Measurements from ENCODE around the gene GOLGA6C.

GOLGA6C gene

GRCh38 chr15:75231836-75232235 lies 26.3 kb upstream of the GOLGA6C start:
- TF ChIP-seq, protein P1, sequence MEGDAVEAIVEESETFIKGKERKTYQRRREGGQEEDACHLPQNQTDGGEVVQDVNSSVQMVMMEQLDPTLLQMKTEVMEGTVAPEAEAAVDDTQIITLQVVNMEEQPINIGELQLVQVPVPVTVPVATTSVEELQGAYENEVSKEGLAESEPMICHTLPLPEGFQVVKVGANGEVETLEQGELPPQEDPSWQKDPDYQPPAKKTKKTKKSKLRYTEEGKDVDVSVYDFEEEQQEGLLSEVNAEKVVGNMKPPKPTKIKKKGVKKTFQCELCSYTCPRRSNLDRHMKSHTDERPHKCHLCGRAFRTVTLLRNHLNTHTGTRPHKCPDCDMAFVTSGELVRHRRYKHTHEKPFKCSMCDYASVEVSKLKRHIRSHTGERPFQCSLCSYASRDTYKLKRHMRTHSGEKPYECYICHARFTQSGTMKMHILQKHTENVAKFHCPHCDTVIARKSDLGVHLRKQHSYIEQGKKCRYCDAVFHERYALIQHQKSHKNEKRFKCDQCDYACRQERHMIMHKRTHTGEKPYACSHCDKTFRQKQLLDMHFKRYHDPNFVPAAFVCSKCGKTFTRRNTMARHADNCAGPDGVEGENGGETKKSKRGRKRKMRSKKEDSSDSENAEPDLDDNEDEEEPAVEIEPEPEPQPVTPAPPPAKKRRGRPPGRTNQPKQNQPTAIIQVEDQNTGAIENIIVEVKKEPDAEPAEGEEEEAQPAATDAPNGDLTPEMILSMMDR (IDR thresholded peaks at IDR 0.05; ENCODE audit: low read depth, low read length) = no peak
- no peak overlapping the region for H3K4me3 ChIP-seq (ENCODE audit: low read depth, low read length)

- TF ChIP-seq, protein P1 (IDR thresholded peaks at IDR 0.05; ENCODE audit: low read depth, low read length) = no peak
- no peak overlapping the region for H3K4me3 ChIP-seq (ENCODE audit: low read depth, low read length)
Measured at GRCh38 chr15:75232252-75232813, 25.8 kb upstream of the GOLGA6C start.

- TF ChIP-seq, protein P1 (IDR thresholded peaks at IDR 0.05; ENCODE audit: low read depth, low read length) = no peak
- no peak overlapping the region for H3K4me3 ChIP-seq (ENCODE audit: low read depth, low read length)
Measured at GRCh38 chr15:75232826-75233503, 25.2 kb upstream of the GOLGA6C start.

DNA sequence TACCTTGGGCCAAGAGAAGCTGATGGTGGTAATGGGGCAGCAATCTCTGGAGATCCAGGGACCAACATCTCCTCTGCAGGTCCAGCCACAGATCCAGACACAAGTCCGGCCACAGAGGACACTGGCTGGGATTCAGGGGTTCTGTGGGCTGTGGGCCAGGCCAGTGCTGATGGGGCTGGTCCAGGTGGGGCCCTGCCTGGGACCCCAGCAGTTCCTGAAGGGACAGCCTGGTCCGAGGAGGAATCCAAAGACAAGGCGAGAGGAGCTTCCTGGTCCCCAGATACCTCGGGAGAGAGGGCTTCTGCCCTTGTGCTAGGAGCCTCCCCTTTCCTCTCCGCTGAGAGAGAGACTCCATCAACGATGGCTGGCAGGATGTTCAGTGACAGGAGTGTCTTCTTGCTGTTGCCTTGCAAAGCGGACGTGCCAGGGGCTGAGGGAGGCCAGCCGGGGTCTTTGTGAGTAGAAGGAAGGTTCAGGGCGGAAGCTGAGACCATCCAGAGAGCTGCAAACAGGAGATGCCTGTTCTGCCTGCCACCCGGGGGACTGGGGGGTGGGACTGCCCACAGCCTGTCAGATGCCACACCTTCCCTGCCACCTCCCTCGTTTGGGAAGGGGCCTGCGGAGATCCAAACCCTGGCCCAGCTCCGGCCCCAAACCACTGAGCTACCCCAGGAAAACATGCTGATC lies 24.5 kb upstream of the GOLGA6C start:
- TF ChIP-seq, protein P1 (IDR thresholded peaks at IDR 0.05; ENCODE audit: low read depth, low read length) = no peak
- no peak overlapping the region for H3K4me3 ChIP-seq (ENCODE audit: low read depth, low read length)

DNA sequence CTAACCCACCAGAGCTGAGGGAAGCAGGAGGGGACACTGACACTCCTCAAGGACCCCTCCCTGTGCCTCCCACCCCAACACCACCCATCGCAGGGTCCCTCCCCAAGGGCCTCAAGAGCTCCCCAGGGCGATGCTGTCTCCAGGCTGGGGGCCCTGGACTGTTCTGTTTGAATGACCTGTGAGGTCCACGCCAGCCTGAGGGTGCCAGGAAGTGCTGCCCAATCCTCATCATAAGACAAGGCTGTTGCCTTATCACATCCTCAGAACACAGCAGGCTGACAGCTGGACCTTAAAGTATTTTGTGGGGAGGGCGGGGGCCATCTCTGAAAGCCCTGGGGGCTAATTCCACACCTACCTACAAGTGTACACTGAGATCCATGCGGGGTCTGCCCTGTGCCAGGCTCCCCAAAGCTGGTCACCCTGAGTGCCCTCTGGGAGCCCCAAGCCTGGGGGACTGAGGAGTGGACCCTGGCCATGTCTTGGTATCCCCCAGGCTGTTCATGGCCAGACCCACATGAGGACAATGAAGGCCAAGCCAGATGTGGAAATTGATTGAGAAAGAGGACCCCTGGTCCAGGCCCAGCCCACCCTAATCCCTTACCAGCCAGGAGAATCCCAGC lies 23.8 kb upstream of the GOLGA6C start:
- H3K4me3 ChIP-seq (ENCODE audit: low read depth, low read length) = no peak overlapping the region
- TF ChIP-seq, protein P1 (IDR thresholded peaks at IDR 0.05; ENCODE audit: low read depth, low read length) = no peak

DNA sequence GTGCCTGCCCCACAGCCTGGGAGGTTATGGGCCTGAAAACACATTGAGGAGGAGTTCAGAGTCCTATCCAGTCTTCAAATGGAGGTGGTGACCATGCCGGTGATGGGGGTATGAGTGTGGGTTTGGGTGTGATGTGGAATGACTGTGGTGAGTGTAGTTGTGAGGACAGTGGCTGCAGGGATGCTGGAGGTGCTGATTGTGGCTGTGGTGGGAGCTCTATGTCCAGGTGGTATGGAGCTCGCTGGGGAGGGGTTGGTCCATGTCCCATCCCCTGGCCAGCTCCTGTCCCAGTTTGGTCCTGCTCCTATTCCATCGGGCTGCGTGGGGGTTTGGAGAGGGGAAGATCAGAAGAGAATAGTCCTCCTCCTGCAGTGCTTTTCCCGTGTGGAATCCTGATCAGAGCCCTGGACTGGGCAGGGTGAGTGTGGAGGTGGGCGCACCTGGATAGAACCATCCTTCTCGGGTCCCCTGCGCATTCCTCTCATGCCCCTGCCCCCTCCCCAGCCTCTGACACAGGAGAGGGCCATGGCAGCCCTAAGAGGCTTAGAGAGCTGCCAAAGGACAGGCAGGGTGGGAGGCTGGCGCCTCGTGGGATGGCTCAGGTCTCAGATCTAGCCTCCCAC lies 23.0 kb upstream of the GOLGA6C start:
- TF ChIP-seq, protein P1 (IDR thresholded peaks at IDR 0.05; ENCODE audit: low read depth, low read length) = no peak
- no peak overlapping the region for H3K4me3 ChIP-seq (ENCODE audit: low read depth, low read length)
